NB4 (cell line): ENCODE data around the gene RTN3.

Experiments
- MYC ChIP-seq: IDR thresholded peaks from 2 replicates; pipeline ENCODE4 v1.6.1; 2011; ENCODE audit warnings: low read depth, low read length
- POLR2A ChIP-seq: IDR thresholded peaks from 2 replicates; pipeline ENCODE4 v1.6.1; 2011; ENCODE audit warnings: mild to moderate bottlenecking; ENCODE audit not compliant: insufficient read length; ENCODE audit errors: extremely low read depth
- TF ChIP-seq, protein P1 (sequence below): IDR thresholded peaks from one replicate; pipeline ENCODE4 v1.5.1; 2012; ENCODE audit warnings: low read depth, low read length

DNA sequence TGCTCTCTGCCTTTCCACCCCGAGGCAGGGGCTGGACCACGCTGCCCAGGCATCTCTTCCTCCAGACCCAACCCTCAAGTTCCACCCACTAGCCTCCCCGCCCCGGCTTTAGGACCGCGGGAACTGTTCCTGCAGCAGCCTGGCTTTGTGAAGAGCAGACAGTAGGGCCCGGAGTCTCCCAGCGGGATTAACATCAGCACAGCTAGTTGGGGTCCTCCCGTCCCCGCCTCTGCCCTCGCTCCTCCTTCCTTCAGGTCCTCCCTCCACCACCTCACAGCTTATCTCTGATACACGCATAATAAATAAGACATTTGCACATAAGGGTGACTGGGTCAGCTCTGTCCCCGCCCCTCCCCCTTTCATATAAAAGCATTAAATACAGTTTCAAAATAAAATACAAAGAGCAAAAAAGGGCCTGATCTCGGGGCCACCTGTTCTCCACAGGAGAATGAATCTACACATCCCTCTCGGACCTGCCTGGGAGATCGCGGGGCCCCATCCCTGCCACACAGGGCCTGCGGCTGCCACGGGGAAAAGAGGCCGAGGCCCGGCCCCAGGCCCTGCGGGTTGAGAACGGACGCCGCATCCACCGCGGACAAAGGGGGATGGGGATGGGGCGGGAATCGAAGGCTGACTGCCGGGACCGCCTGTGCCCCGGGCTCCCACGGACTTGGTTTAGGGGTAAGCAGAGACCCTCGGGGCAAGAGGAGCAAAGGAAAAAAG, 80.8 kb downstream of the RTN3 start:
- TF ChIP-seq MYC, result no peak
- no peak for TF ChIP-seq POLR2A
- TF ChIP-seq, protein P1, sequence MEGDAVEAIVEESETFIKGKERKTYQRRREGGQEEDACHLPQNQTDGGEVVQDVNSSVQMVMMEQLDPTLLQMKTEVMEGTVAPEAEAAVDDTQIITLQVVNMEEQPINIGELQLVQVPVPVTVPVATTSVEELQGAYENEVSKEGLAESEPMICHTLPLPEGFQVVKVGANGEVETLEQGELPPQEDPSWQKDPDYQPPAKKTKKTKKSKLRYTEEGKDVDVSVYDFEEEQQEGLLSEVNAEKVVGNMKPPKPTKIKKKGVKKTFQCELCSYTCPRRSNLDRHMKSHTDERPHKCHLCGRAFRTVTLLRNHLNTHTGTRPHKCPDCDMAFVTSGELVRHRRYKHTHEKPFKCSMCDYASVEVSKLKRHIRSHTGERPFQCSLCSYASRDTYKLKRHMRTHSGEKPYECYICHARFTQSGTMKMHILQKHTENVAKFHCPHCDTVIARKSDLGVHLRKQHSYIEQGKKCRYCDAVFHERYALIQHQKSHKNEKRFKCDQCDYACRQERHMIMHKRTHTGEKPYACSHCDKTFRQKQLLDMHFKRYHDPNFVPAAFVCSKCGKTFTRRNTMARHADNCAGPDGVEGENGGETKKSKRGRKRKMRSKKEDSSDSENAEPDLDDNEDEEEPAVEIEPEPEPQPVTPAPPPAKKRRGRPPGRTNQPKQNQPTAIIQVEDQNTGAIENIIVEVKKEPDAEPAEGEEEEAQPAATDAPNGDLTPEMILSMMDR, result no peak
